Left ventricle myocardium inferior (tissue), 1 donor: ENCODE measurements around the gene GSG1L. TPM values are rescaled to one million over a fixed set of nuclear protein-coding genes. Genes with fewer than 3 reads are reported as not detected.

ENCODE experiments used
- DNase-seq: peaks from one replicate; pipeline ENCODE4 v3.0.0-alpha.2; 2020
- H3K27ac ChIP-seq: fragments of 200-600 bp; replicated peaks from 2 replicates; pipeline ENCODE4 v1.8.0; 2021
- H3K27me3 ChIP-seq: fragments of 200-600 bp; 2 replicates; pipeline ENCODE4 v1.8.0; 2021; ENCODE audit warnings: low read depth
- H3K36me3 ChIP-seq: fragments of 200-600 bp; 2 replicates; pipeline ENCODE4 v1.8.0; 2021
- H3K4me1 ChIP-seq: fragments of 200-600 bp; 2 replicates; pipeline ENCODE4 v1.8.0; 2021
- H3K4me3 ChIP-seq: fragments of 200-600 bp; 2 replicates; pipeline ENCODE4 v1.8.0; 2021; ENCODE audit warnings: mild to moderate bottlenecking, moderate library complexity
- H3K9me3 ChIP-seq: fragments of 200-600 bp; replicated peaks from 2 replicates; pipeline ENCODE4 v1.8.0; 2021
- CTCF ChIP-seq: fragments of 200-600 bp; IDR thresholded peaks from 2 replicates; pipeline ENCODE4 v1.8.0; 2021; ENCODE audit warnings: antibody characterized with exemption, mild to moderate bottlenecking, borderline replicate concordance
- intact Hi-C: fragments of 100-400 bp; cut with micrococcal nuclease; formaldehyde crosslinking; loops from one replicate; pipeline ENCODE4 v1.11.0; 2022
- total RNA-seq: library from RNA; stranded (reverse); fragmentation: NEBNext Ultra II Directional; extraction: Animal tissue kit (Norgen Biotek cat#: 25700); gene quantifications from one replicate; pipeline ENCODE4 v1.2.1, GENCODE V29; 2021
- donor health status: DM: no; HTN: yes; CAD: no; lungs with severe emphysema.

GSG1L gene
- total RNA-seq, 1 donor from 2014 or later: 3.4 TPM

GRCh38 chr16:28011971-28012445, 51.5 kb downstream of the GSG1L start:
- intact Hi-C loops: no loop called here
- no peak for DNase-seq
- Histone ChIP-seq H3K4me3 (no peak overlapping the region), H3K36me3 (no peaks in the 10 kb centered on the region), H3K27ac (no peak overlapping the region), H3K4me1 (no peaks in the 10 kb centered on the region), H3K27me3 (peaks cover 88% of the 10 kb centered on the region), H3K9me3 (no peaks in the 10 kb centered on the region)
- no peak for TF ChIP-seq CTCF

- Histone ChIP-seq H3K36me3 (no peaks in the 10 kb centered on the region), H3K27ac (no peak overlapping the region), H3K4me3 (no peak overlapping the region), H3K4me1 (no peaks in the 10 kb centered on the region), H3K27me3 (peaks cover 89% of the 10 kb centered on the region), H3K9me3 (no peaks in the 10 kb centered on the region)
- intact Hi-C loops: no loop called here
- no peak for DNase-seq
- TF ChIP-seq CTCF: no peak
Measured at GRCh38 chr16:28011223-28011622, 52.3 kb downstream of the GSG1L start.

- Histone ChIP-seq H3K27me3 (peaks cover 89% of the 10 kb centered on the region), H3K4me3 (no peak overlapping the region), H3K36me3 (no peaks in the 10 kb centered on the region), H3K4me1 (no peaks in the 10 kb centered on the region), H3K9me3 (no peaks in the 10 kb centered on the region), H3K27ac (no peak overlapping the region)
- no peak for DNase-seq
- intact Hi-C loops: no loop called here
- no peak for TF ChIP-seq CTCF
Measured at GRCh38 chr16:28010671-28011070, 52.8 kb downstream of the GSG1L start.

GRCh38 chr16:28009586-28010373, 53.7 kb downstream of the GSG1L start:
- intact Hi-C loops: no loop called here
- Histone ChIP-seq H3K36me3 (no peaks in the 10 kb centered on the region), H3K27me3 (peaks cover 89% of the 10 kb centered on the region), H3K9me3 (no peaks in the 10 kb centered on the region), H3K27ac (no peak overlapping the region), H3K4me1 (no peaks in the 10 kb centered on the region), H3K4me3 (no peak overlapping the region)
- DNase-seq: no peak
- TF ChIP-seq CTCF: no peak

GRCh38 chr16:28003923-28004322, 59.6 kb downstream of the GSG1L start:
- H3K4me3 ChIP-seq: no peak overlapping the region
- no peaks in the 10 kb centered on the region for H3K9me3 ChIP-seq
- intact Hi-C loops: no loop called here
- H3K4me1 ChIP-seq: no peaks in the 10 kb centered on the region
- peaks cover 69% of the 10 kb centered on the region for H3K27me3 ChIP-seq
- no peak overlapping the region for H3K27ac ChIP-seq
- no peak for DNase-seq
- TF ChIP-seq CTCF: no peak
- H3K36me3 ChIP-seq: no peaks in the 10 kb centered on the region
